SHP77 (cell line): ENCODE measurements around the gene CACNA1S.

ENCODE experiments used
- DNase-seq, 2 experiments: peaks; one replicate each; lab custom pipeline; 2025; lab: John Stamatoyannopoulos, UW

CACNA1S gene

DNA sequence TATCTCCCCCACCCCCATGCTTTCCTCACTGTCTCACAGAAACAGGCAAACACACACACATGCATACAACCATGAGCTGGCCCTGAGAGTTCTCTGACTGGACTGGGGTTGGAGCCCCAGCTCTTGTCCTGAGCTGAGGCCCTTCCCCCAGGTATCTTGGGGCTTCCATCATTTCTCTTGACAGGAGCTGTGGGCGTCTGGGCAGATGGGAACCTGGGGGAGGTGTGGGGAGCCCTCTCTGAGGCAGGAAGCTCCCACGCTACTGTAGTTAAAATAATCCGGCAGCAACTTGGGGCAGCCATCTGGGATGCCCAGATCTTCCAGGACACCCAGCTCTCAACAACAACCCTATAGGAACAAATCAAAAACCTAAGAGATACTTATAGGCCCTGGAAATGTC is 86.0 kb downstream of the CACNA1S start:
- DNase-seq, result no peak

DNA sequence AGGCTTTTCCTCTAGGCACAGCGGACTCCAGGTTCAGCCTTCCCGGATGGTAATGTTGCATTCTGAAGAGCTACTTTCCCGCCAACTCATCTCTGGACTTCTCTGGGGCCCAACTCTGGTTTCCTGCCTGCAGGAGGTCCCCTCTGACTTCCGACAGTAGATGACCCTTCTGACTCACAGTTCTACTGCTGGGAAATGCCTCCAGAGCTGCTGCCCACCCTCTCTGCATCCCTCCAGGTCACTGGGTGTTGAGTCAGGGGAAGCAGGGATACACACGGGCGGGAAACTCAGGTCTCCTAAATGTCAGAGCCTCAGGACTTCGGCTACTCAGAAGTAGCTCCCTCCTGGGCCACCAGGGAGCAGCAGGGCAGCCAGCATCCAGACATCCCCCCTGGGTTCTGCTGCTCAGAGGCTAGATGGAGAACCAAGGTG is 86.6 kb downstream of the CACNA1S start:
- DNase-seq, result peak in 1 of 2 experiments; percentile 30

DNA sequence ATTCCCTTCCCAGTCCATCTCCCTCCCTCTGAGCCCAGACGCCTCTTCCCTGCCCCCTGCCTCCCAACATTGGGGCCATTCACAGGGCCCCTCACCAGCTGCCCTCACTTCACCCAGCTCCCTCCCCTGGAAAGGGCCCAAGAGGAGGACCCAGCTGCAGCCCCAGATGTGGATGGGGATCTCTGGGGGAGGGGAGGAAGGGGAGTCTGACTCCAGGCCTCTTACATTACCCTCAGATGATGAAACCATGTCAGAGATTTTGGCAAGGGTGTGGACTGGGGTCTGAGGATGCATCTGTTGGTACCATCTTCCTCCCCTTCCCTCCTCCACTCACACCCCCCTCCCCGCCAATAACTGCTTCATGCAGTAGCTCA is 87.6 kb downstream of the CACNA1S start:
- no peak for DNase-seq

DNA sequence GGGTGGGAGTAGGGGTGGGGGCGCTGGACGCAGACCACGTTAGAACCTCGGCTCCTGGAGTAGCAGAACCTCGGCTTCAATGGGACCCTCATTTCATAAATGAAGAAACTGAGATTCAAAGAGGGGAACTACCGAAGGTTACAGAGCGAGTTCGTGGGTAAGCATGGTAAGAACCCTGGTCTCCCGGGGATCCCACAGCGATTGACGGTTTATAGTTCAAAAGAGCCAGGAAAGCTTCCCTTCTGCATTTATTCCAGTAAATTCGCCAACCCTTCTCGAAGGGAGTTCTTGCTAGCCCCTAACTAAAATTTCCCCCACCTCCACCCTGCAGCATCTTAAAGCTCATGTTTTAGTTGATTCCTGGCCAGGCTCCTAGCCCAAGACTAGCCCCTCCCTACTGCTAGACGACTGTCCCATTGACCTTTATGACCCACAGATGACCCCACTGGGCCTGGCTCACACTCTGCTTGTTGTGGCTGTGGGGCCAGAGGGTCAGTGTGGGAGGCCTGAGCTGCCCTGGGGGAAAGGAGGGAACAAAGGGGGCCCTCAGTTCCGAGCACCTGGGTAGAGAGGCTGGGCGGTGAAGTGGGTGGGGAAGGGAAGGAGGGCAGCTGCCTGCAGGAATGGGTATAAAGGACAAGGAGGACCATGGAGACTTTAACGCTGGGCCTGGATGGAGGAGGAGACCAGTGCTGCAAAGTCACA is 88.2 kb downstream of the CACNA1S start:
- no peak for DNase-seq

DNA sequence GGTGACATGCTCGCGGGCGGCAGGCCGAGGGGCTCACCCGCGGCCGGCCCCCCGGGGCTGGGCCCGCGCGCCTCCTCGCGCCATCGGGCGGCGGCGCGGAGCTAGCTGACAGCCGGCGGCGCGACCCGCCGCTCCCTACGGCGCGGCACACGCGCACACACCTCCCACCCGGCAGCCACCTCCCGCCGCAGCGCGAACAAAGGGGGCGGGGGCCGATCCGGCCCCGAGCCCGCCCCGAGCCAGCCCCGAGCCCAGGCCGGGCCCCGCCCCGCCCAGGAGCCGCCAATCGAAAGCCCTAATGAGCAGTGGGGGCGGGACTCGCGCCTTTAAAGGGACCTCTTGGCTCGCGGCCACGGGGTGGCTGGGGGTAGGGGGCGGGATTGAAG is 88.7 kb downstream of the CACNA1S start, which contains the start of gene KIF21B:
Gene KIF21B (minus strand): TSS at position 198 of the 386 bp plus-strand sequence. CDS start 331 bp downstream, outside the sequence.
- peak; percentile 46 to 63 for DNase-seq

DNA sequence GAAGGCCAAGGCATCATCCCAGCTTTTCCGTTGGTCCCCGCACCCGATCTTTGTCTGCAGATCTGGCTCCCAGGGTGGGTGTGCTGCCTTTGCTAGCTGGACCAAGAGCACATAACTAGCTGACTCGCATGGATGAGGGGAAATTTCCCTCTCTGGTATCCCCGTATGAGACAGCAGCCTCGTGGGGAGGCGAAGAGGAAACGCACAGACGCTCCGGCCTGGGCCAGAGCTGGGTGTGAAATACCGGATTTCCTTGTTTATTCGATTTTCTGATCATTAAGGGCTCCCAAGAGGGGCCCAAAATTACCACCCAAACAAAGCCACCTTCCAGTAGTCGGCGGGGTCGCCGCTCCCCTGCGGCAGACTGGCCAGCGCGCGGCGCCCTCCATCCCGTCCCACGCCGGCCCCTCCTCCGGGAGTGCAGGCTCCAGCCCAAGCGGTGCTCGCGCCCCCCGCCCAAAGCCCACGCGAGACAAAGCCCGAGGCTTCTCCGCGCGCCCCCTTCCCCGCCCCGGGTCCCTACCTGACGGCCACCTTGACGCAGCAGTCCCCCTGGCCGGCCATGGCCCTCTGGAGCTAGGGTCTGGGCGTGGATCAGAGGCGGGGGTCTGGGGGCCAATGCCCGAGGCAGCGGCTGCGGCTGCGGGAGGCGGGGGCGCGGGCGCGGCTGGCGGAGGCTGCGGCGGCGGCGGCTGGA is 89.3 kb downstream of the CACNA1S start:
- DNase-seq, result no peak

DNA sequence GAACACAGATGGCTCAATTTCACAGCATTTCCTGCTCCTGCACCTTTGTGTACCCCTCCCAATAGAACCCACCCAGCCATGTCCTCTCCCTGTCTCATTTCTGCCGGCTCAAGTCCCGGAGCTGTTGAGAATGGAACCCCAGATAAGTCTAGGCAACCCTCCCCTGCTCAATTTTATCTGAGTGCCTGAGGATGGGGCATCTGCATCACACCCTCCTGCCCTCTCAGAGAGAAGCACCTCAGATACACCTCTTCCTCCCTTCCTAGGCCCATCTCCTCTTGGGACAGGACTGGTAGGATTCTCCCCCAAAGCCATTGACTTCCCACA is 89.8 kb downstream of the CACNA1S start:
- DNase-seq, result no peak

DNA sequence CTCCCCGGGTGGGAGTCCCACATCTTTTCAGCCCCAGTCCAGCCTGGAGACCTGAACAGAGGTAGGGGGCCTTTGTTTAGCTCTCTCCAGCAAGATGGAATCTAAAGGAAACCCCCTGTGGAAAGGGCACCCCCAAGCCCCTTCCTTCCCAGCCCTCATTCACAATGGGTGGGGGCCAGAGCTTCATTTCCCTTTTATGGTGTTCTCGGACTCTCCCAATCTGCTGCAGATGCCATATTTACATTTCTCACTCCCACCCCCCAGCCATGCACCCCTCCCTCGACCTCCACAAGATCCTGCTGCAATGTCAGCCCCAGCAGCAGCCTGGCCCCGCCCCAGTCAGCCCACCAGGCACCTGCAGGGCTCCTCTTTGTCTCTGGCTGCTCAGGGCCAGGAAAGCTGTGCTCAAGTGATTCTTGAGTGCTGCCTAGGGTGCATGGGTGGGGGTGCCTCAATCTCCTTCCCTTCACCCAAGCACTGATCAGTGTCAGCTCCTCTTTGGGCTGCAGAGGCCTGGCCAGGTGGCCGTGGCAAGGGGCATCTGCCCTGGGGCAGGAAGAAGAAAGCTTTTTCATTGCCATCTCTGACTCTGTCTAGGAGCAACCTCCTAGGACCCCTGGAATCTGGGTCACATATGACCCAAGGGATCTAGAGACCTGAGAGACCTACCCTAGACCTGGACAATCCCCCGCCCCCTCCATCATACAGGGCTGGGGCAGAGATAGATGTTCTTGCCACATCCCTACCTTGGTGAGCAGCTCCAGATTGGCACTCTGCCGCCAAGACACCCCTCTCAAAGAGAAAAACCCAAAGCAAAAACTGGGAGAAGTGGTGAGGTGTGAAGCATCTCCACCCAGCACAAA is 90.4 kb downstream of the CACNA1S start:
- no peak for DNase-seq

DNA sequence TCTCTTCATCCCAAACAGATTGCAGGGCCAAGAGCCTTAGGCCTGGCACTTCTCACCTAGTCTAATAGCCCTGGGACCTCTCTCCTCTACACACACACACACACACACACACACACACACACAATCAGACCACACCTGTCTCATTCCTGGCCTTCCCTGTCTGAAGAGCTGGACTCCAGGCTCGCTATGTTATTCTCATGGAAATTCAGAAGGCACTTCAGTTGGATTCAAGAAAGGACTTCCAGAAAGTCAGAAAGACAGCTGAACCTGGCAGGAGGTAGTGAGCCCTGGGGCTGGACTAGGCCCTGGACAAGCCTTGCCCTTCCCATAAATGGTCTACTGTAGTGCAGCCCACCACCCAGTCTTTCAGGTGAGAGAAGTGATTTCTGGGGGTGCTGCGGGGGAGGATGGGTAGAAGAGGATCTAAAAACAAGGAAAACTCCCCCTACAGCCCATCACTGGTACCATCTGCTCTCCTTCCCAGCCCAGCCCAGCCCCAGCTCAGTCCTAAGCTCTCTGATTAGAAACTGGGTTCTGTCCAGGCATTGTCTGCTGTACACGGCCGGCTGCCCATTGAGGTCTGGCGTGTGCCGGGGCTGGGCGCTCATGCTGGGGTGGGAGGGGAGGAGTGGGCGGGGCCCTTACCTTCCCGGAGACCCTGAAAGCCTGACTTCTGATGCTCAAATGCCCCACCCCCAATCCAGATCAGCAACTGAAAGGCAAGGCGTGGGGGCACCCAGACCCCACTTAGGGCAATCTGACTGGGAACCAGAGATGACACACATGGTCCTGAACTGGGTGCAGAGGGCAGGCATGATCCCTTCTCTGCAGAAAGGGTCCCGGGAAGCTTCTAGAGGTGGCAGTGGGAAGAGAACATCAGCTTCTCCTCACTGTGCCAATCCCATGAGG is 91.3 kb downstream of the CACNA1S start:
- DNase-seq, result no peak

DNA sequence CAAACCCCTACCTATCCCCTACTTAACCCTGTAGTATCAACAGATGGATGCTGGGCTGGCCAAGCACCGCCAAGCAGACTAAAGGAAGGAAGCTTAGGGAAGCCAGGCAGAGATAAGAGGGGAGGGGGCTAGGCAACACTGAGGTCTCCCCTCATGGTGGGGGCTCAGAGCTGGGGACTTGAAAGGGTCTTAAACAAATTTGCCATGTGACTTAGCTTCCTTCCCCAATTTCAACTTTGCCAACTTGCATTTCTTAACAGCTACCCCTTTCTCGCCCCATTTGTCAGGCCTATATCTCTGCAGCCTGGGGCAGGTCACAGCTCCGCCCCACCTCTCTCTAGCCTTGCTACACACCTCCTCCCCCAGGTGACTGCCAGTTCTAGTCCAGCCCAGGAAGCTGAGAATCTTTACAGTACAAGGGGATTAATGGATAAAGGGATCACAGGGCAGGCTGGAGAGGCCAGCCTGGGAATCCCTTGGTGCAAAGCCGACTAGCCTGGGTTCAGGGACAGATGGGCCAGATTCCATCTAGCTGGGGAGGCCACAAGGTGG is 92.1 kb downstream of the CACNA1S start:
- no peak for DNase-seq

DNA sequence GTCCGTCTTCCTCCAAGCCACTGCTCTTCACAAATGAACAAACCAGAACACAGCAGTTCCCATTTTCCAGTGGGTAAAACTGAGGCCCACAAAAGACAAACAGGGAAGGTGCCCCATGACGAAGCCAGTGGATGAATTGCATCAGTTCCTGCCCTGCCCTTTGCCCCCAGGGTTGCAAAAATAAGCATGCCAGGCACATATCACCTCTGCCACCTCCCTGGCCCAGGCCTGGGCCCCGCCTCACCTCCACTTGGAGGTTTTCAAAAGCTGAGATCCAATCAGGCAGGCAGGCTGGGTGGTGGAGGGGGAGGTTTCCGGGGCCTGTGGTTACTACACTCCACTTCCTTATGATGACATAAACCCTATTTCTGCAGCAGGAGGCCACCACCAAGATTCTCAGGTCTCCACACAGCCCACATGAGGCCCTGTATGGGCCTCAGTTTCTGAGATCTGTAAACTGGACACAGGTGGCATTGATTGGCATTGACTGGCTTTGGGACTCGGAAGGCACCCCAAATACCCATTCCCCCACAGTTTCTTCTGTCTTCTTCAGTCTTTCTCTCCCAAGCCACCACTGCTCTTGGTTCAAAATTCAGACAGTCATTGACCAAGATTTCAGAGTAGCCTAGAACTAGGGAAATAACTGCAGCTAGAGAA is 92.8 kb downstream of the CACNA1S start:
- no peak for DNase-seq

DNA sequence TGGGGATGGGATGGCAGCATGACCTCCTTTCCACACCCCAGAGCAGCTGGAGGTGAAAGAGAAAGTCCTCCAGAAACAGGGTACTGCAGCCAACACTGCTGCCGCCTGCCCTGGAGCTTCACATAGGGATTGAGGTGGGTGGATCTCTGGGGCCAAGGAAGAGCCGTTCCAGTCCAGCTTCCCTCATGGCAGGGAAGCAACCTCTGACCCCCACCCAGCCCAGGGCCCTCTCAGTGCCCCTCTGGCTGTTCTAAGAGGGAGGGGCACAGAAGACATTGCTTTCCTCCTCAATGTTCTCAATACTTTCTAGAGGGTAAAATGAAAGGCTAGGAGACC is 94.4 kb downstream of the CACNA1S start:
- DNase-seq, result no peak

DNA sequence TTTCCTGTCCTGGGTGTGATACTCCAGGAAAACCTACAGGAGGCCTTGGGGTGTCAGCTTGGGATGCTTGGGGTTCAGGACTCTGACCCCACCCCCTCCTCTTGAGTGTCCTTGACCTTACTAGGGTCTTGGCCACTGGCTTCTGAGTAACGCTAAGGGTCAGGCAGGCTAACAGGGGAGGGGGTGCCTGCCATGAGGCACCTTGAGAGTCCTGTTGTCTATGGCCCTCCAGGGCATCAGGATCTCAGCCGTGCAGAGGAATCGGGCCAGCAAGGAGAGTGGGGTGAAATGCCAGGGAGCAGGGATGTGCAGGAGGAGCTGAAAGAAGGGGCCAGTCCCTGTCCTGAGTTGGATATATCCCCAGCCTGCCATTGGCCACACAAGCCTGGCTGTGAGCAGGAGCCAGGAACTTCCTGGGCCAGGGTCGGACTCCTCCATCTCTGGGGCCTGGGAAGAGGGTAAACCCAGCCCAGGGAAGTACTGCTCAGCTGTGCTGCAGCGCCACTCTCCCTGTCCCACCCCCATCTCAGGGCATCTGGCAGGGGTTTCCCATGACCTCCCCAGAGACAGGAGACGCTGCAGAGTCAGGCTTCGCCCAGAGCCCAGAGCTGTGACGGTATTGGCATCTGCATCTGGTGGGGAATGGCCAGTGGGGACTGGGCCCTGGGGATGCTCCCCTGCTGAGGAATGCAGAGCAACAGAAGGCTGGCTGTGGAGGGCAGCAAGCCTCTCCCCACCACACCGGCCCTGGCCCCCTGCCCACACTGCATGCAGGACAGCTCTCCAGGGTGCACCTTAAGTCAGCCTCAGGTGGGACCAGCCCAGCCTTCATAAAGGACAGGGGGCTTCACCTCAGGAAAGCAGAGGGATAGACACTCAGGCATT is 95.0 kb downstream of the CACNA1S start:
- DNase-seq, result no peak

DNA sequence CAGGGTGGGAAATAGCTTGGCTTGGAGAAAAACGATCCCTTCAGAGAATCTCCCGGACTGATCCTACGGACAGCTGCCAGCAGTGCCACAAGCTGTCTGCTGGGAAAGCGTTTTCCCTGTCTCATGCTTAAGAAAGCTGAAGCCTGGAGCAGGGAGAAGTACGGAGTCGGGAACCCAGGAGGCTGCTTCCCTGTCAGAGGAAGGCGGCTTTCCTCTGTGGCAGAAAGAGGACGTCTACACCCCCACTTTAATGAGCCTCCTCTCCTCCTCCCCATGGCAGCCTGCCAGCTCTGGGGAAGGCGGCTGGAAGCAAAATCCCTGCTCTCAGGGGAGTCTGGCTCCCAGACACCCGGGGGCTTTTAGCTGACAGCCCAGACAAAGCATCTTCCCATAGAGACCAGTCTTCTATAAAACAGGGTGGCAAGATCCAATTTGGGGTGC is 96.0 kb downstream of the CACNA1S start:
- peak in 1 of 2 experiments; percentile 23 for DNase-seq

DNA sequence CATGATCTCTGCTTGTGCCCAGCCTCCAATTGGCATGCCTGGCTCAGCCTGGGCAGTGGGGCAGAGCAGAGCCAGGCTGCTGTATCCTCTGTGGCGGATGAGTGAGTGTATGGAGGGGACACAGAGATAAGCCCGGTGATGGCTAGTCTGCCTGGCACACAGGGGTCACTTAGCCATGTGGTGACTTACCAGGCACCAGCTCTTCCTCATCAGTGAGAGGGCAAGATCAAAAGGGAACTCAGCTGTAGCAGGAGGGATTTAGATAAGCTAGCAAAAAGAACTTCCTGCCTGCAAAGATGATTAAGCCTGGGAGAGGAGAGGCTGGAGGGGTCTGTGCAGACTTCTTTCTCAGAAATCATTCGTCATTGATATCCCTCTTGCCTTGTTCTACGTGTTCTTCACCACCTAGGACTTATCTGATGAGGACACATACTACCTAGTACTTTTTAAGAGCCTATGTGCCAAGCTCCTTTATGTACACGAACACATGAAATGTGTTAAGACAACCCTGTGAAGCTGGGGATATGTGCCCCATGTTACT is 96.6 kb downstream of the CACNA1S start:
- no peak for DNase-seq

DNA sequence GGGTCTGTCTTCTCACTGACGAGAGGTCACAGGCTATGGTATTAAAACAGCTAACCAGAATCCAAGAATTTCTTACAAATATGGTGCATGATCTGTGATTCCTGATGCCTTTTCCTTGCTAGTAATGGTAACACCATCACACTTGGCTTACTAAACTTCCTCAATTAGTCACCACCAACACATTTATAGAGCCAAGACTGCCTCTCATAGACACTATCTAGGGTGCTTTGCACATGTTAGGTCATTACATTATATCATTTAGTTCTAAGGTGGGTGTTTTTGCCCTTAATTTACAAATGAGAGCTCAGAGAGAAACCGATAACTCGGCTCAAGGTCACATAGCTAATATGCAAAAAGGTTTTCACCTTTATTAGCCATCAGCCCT is 97.4 kb downstream of the CACNA1S start:
- no peak for DNase-seq

DNA sequence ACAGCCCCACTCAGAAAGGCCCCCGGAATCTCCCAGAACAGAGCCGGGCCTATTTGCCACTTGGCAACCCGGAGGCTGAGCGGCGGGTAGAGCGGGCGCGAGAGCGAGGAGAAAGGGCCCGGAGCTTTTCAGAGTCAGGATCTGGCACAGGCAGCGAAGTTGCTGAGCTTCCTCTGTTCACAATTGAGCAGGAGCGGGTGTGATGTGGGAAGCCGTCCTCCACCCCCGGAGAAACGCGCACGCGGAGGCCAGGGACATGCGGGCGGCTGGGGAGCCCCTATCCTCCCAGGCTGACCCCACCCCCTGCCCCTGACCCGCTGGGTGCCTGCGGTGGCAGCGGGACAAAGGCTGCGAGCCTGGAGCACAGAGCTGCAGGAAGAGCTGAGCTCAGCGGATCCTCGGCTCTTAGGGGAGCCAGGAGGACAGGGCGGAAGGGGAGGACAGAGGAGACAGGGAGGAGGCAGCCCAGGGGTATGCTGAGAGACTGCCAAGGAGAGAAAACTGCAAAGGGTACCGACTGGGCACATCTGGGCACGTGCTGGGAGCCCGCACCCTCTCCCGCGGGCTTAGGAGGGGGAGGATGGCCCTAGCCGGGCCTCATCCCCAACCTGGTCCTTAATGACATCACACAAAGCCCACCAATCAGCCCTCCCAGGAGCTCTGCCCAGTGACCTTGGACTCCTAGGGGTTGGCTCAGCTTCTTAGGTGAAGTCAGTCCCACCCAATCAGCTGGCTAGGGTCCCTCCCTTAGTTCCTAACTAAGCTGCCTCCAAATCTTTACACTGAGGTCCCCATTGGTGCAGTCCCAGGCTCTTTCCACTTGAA is 98.0 kb downstream of the CACNA1S start:
- DNase-seq, result no peak

DNA sequence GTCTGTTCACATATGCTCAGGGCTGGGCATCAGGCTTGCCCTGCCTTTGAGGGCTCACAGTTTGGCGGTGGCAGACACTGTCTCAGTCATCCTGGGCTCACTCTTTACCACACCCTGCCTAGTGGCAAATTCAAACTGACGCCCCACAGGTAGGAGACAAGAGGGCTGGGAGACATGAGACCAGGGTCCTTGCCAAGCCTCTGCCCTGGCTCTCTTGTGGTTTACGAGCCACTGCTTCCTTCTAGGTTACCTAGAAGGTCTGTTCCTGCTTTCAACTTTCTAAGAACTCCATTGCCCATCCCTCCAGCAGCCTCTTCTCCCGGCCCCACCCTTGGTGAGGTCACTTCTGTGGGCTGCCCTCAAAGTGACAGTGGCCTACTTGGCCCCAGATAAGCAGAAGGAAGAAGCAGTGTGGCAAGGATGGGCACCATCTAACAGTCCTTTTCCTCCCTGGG is 99.2 kb downstream of the CACNA1S start:
- no peak for DNase-seq

DNA sequence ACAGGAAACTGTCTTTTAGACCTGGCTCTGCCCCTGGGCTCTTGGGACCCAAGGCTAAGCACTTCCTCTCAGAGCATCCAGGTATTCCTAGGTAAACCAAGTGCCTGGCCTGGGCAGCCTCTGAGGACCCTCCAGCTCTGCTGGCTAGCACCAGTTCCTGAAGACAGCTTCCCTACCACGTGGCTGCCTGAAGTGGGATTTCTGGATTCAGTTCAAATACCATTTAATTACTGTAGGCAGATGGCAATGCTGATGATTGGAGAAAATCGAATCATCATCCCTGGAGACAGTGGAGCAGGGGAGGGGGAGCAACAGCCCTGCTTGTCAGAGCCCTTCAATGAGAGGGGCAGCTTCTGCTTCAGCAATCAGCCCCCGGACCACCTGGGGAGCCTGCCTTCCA is 100.6 kb downstream of the CACNA1S start:
- DNase-seq, result no peak
